Right lung (tissue), 10 donors: ENCODE measurements around the gene ETNPPL. TPM values are rescaled to one million over a fixed set of nuclear protein-coding genes. Genes with fewer than 3 reads are reported as not detected.

Experiments used
- DNase-seq, 2 donors: peaks; one replicate each; pipeline ENCODE4 v3.0.0-alpha.2; 2013
- long read RNA-seq, 8 donors: transcript quantifications; one replicate each; lab custom pipeline, GENCODE V29; 2026
- polyA plus RNA-seq, 5 donors: library from polyadenylated mRNA; unstranded; fragments of 120-200 nt; gene quantifications; one replicate each; pipeline versions ENCODE4 v1.2.1 to v1.2.3, GENCODE V29; 2013; ENCODE audit warnings: inconsistent platforms in 1 of 5, low replicate concordance in 1 of 5; ENCODE audit not compliant: insufficient read length in 5 of 5, insufficient read depth in 1 of 5

Gene ETNPPL
- not detected for polyA plus RNA-seq
- long read RNA-seq, donor 1 = 0 reads
- long read RNA-seq, donor 2 = 0 reads
- long read RNA-seq, donor 3 = 0 reads
- long read RNA-seq, donor 4 = 0 reads
- long read RNA-seq, donor 5 = 0 reads
- long read RNA-seq, donor 6 = 0 reads
- long read RNA-seq, donor 7 = 0 reads
- long read RNA-seq, donor 8 = 0 reads

DNA sequence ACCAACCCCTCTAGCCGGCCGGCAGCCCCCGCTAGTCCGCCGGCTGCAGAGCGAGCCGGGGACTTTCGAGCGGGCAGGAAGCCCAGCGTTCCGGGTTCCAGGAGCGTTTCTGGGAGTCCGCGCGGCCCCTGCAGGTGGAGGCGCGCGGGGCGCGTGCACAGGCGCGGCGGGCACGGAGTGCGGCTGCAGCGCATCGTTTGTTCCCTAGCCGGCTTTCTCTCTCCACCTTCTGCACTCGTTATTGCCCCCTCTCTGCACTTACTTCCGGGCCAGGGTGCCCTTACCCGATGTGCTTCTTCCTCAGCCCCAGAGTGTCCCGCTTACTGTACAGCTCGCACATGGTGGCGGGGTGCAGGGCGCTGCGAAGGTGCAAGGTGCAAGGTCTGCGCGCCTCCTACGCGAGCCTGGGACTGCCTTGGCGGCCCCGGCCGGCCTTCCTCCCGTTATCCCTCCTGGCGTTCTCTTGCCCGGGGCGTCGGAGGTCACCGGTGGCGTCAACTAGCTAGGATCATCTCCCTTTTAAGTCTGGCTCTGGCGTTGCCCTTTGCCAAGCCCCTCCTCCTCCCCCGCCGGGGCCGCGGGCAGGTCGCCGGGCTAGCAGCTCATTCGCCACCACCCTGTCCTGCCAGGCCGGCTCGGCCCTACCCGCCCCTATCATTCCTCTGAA, at the start of gene ETNPPL:
Gene ETNPPL (minus strand): TSS at position 495 of the 667 bp plus-strand sequence. CDS start 155 bp downstream, at position 340.
- peak; percentile 5 to 13 for DNase-seq

- no peak for DNase-seq
Observed at GRCh38 chr4:108811486-108811885, 48.6 kb upstream of the ETNPPL start.

- no peak for DNase-seq
Observed at GRCh38 chr4:108810087-108810486, 47.2 kb upstream of the ETNPPL start.

DNA sequence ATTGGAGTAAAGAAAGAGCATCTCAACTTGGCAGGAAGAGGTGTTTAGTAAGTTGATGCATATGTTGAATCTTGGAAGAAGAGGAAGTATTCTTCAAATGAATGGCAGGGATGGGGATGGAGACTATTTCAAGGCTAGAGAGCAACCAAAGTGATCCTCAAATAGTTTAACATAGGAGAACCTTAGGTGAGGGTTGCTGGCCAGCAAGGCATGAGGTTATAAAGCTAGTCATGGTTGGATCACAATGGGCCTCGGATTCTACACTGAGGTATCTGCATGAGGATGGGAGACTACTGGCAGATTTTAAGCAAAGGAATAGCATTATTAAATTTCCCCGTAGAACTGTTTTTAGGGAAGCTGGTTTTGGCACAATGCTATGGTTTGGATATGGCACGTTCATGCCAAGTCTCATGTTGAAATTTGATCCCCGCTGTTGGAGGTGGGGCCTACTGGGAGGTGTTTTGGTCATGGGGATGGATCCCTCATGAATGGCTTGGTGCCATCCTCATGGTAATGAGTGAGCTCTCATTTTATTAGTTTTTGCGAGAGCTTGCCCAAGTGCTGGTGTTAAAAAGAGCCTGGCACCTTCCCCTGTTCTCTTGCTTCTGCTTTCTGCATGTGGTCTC, 41.9 kb upstream of the ETNPPL start:
- no peak for DNase-seq

GRCh38 chr4:108799306-108799705, 36.5 kb upstream of the ETNPPL start:
- no peak for DNase-seq

GRCh38 chr4:108796173-108796572, 33.3 kb upstream of the ETNPPL start:
- DNase-seq = peak; percentile 16 to 23

DNA sequence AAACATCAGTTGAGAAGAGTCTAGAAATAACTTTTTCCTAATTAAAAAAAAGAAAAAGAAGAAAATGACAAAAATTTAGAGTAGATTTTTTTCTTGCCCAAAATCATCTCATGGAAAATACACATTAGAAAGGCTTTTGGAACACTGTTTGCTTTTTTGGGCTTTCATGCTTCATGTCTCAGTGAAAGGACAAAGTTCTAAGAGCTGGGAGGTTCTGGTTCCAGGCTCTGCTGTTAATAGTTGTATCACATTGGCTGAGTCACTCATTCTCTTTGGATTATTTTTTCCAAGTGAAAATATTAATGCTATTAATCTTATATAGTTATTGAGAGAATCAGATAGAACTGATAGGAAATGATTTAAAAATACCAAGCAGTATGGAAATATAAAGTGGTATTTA, 32.9 kb upstream of the ETNPPL start:
- DNase-seq = no peak

- DNase-seq = no peak
Observed at GRCh38 chr4:108794136-108794535, 31.3 kb upstream of the ETNPPL start.

DNA sequence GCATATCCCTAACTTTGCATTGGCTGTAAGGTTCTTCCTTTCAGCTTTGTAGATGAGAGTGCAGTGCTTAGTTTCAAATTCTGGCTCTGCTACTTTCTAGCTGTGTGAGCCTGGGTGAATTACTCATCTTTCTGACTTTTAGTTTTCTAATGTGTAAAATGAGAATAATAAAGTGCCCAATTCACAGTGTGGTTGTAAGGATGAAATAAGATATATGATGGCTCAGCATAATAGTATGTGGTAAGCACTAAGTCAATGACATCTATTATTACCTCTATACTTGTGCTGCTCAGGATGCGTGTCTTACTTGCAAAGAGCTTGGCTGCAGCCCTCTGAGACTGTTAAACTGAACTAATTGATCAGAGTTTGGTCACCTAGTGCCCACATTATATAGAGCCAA, 30.6 kb upstream of the ETNPPL start:
- no peak for DNase-seq

DNA sequence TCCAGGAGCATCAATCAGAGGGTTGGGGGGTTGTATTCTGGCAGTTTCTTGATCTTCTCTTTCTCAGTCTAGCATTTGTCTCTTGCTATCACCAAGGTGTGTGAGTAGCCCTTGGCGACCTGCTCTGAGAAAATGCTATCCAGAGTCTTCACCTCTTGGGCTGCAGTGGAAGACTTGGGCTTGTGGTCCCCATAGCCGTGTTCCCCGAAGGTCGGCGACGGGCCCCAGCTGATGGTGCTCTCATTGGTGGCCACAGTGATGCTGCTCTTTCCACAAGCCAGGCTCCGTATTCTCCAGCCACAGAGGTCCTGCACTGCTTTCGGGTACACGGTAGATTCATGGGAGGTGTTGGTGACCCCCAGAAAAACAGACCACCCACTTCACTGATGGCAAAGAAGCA, 25.9 kb upstream of the ETNPPL start:
- no peak for DNase-seq

DNA sequence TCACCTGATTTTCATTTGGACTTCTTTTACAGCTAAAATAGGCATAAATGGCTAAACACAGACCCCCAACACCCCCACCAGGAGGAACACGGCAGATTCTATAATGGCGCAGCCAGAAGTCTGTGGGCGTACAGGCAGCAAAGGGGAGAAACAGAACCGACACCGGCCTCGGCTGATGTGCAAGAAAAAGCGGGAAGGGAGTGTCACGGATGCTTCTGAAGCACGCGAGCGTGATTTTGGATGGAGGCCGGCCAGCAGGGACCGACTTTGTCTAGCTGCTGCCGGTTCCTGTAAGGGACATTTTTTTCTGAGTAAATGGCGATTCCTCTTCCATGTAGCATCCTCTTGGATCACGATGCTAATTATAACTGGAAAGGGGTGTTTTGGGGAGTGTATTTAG, 24.9 kb upstream of the ETNPPL start:
- no peak for DNase-seq

DNA sequence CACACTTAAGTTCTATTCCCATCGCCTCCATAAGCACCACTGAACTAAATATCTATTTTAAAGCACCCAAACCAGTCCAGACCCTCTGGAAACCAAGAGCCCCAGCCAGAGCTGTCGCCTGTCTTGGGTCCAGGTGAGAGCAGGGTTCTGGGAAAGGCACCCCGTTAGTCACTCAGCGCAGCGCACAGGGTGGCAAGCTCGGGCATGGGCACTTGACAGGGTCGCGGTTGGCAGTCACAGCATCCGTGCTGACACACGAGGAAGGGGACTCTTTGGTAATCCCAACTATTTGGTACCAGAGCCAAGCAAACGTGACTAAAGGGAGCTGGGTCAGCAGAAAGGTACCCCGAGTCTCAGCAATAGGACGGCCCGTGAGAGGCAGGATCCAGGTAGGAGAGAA, 24.3 kb upstream of the ETNPPL start:
- no peak for DNase-seq

- DNase-seq = no peak
Observed at GRCh38 chr4:108786351-108786750, 23.5 kb upstream of the ETNPPL start.

DNA sequence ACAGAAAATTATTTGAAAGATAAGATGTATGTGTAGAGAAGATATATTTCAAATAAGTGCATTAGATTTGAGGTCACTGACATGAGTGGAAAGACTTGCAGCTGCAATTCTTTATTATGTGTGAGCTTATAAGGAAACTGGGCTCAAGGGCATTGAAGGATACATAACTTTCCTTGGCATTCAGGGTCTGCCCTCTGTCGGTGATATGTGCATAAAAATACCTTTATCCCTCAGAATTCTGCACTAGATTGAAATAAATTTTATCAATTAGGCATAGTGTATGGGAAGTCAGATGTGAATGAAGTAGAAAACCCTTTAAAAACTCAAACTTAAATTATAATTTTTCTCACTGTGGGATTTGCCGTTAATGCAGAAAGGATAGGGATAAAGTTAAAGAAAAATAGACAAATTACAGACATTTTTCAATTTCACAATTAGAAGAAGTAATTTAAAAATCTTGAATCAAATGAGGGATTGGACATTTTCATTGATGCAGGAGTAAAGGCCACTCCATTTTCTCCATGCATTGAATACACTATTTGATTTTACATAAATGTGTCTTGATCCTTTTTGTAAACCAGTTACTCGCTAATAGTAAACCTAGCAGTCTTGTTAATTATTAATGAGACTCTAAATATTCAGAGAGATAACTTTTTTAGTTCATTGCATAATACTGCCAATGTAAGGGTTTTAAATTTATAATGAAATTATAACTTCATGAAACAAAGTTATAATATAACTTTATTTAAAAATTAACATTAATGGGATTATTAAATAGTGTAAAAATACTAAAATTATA, 21.0 kb upstream of the ETNPPL start:
- DNase-seq = no peak

- DNase-seq = no peak
Observed at GRCh38 chr4:108779958-108780357, 17.1 kb upstream of the ETNPPL start.

DNA sequence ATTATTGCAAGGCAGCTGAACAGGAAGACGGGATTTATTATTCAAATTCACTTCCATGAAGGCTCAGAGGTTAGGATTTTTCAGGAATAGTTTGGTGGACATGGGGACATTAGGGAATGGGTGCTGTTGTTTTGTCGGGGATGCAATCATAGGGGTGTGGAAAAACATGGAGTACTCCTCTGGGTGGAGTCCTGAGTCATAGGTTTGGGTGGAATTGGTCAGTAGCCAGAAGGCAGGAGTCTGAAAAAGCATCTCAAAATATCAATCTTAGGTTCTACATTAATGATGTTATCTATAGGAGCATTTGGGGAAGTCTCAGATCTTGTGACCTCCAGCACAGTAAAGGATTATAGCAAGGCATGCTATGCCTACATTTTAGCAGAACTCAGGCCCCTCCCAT, 14.5 kb upstream of the ETNPPL start:
- no peak for DNase-seq

- DNase-seq = no peak
Observed at GRCh38 chr4:108775921-108776320, 13.1 kb upstream of the ETNPPL start.

GRCh38 chr4:108774809-108775530, 12.1 kb upstream of the ETNPPL start:
- DNase-seq = no peak

DNA sequence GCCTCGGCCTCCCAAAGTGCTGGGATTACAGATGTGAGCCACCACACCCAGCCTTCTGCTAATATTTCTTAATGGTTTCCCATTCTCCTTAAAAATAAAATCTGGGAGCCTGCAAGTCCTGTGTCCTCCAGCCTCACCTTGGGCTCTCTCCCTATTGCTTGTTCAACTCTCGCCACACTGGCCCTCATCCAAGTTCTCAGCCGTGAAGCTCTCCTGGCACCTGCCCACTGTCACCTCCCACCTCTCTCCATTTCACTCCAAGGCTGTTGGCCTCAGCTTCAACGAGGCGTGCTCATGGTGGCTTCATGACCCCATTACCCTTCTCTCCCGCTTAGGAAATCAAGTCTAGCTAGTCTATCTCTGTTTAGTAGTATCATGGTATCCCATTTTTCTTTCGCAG, 9.5 kb upstream of the ETNPPL start:
- no peak for DNase-seq

- DNase-seq = no peak
Observed at GRCh38 chr4:108766058-108766457, 3.2 kb upstream of the ETNPPL start.

GRCh38 chr4:108763986-108764385, 1.1 kb upstream of the ETNPPL start:
- no peak for DNase-seq

GRCh38 chr4:108763226-108763593, 357 bp upstream of the ETNPPL start:
- peak in 1 of 2 donors; percentile 6 for DNase-seq
